Measurements from ENCODE around the gene GNB1L. TPM values are rescaled to one million over a fixed set of nuclear protein-coding genes. Genes with fewer than 3 reads are reported as not detected.

Gene GNB1L
- total RNA-seq, 4 donors from 2014 or later, result 4.8 to 8.7 (median 7.4) TPM

DNA sequence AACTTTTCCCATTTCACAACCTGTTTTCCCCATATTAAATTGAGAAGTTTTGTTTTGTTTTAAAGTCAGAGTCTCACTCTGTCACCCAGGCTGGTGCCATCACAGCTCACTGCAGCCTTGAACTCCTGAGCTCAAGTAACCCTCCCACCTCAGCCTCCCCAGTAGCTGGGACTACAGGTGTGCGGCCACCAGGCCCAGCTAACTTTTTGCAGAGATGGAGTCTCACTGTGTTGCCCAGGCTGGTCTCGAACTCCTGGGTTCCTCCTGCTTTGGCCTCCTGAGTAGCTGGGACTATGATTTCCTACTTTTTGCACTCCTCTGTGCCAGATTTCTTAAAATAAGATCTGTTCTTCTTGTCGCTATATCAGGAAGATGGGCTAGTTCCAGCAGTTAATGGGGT is 44.9 kb downstream of the GNB1L start:
- no peak for TF ChIP-seq POLR2AphosphoS5 (IDR thresholded peaks at IDR 0.05)
- no peak for TF ChIP-seq EP300 (IDR thresholded peaks at IDR 0.05)
- TF ChIP-seq, protein P1, sequence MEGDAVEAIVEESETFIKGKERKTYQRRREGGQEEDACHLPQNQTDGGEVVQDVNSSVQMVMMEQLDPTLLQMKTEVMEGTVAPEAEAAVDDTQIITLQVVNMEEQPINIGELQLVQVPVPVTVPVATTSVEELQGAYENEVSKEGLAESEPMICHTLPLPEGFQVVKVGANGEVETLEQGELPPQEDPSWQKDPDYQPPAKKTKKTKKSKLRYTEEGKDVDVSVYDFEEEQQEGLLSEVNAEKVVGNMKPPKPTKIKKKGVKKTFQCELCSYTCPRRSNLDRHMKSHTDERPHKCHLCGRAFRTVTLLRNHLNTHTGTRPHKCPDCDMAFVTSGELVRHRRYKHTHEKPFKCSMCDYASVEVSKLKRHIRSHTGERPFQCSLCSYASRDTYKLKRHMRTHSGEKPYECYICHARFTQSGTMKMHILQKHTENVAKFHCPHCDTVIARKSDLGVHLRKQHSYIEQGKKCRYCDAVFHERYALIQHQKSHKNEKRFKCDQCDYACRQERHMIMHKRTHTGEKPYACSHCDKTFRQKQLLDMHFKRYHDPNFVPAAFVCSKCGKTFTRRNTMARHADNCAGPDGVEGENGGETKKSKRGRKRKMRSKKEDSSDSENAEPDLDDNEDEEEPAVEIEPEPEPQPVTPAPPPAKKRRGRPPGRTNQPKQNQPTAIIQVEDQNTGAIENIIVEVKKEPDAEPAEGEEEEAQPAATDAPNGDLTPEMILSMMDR (IDR thresholded peaks at IDR 0.05), result no peak
- no peak for TF ChIP-seq POLR2A (IDR thresholded peaks at IDR 0.05)
- H3K9me3 ChIP-seq, result no peaks in the 10 kb centered on the region
- H3K27me3 ChIP-seq, result no peaks in the 10 kb centered on the region
- H3K4me3 ChIP-seq, result no peak overlapping the region
- H3K36me3 ChIP-seq, result peaks cover 0 to 24% of the 10 kb centered on the region in 2 donors
- H3K4me1 ChIP-seq, result no peaks in the 10 kb centered on the region
- WGBS, 2 donors (ENCODE audit: low coverage in 1 of 2), result 83% methylated on average over 1 of the region's 3 CpGs
- no peak for ATAC-seq
- H3K27ac ChIP-seq, result no peak overlapping the region

DNA sequence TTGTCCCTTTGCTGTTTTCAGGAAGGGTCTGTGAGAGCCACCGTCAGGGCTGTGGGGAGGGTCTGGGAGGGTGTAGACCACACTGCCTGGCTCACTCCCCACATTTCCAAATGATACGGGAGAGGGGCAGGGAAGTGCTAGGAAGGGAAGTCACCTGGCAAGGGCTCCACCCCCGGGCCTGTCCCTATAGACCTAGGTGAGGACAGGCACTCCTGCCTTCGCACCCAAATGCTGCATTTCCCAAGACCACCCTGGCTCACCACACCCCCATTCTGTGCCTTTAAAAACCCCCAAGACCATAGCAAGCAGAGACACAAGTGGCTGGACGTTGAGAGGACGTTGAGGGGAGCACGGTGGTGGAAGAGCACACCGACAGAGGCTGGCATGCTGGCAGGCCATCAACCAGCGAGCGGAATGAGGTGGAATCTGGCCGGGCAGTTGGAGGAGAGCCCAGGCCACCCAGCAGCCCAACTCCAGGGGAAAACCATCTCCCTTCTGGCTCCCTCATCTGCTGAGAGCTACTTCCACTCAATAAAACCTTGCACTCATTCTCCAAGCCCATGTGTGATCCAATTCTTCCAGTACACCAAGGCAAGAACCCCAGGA is 45.7 kb downstream of the GNB1L start:
- no peaks in the 10 kb centered on the region for H3K9me3 ChIP-seq
- no peak for ATAC-seq
- TF ChIP-seq, protein P1 (IDR thresholded peaks at IDR 0.05), result no peak
- no peak for TF ChIP-seq POLR2A (IDR thresholded peaks at IDR 0.05)
- TF ChIP-seq POLR2AphosphoS5 (IDR thresholded peaks at IDR 0.05), result no peak
- no peak for TF ChIP-seq EP300 (IDR thresholded peaks at IDR 0.05)
- no peak overlapping the region for H3K27ac ChIP-seq
- peaks cover 0 to 22% of the 10 kb centered on the region in 2 donors for H3K36me3 ChIP-seq
- H3K4me1 ChIP-seq, result no peaks in the 10 kb centered on the region
- 100% methylated on average over 1 of the region's 11 CpGs; no CpG with 5 or more reads in 1 of the 2 donors for WGBS, 2 donors (ENCODE audit: low coverage in 1 of 2)
- no peak overlapping the region for H3K4me3 ChIP-seq
- H3K27me3 ChIP-seq, result no peaks in the 10 kb centered on the region

DNA sequence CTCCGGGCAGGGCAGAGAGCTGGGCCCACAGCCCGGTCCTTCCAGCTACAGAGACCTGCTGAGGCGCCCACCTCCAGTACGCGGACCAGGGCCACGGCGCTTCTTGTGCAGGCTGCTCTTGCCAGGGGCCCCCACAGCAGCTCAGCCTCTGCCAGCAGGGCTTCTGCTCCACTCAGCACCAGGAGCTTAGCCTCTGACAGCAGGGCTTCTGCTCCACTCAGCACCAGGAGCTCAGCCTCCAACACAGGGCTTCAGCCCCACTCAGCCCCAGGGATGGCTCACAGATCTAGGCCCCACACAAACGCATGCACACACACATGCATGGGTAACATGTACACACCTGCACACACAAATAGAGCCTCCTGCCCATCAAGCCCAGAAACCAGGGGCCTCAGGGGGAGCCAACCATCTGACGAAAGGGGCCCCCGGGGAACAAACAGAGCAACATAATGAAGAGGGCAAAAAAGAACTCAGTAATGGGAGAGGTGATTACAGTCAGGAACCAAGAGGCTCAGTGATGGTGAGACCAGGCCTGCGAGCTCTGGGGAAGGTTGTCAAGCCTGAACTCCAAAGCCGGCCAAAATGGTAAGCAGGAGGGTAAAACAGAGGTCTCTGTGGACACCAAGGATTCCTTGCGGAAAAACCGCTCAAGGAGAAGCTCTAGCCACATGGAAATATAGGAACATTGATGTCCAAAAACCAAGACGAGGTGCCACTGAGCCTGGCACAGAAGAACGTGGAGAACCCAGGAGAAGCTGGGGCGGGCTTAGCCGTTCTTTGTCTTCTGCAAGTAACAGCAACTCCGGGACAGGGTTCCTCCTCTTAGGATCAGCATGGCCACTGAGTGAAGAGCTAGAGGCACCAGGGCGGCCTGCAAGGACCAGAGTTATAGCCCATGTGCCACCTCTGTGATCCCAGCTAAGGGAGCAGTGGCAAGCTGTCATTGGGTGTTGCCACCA is 46.5 kb downstream of the GNB1L start:
- H3K27me3 ChIP-seq, result no peaks in the 10 kb centered on the region
- H3K36me3 ChIP-seq, result peaks cover 0 to 26% of the 10 kb centered on the region in 2 donors
- H3K27ac ChIP-seq, result no peak overlapping the region
- no peak for TF ChIP-seq POLR2AphosphoS5 (IDR thresholded peaks at IDR 0.05)
- H3K9me3 ChIP-seq, result no peaks in the 10 kb centered on the region
- H3K4me1 ChIP-seq, result no peaks in the 10 kb centered on the region
- H3K4me3 ChIP-seq, result no peak overlapping the region
- ATAC-seq, result no peak
- 91 to 92% methylated on average over 4 to 11 of the region's 20 CpGs for WGBS, 2 donors (ENCODE audit: low coverage in 1 of 2)

DNA sequence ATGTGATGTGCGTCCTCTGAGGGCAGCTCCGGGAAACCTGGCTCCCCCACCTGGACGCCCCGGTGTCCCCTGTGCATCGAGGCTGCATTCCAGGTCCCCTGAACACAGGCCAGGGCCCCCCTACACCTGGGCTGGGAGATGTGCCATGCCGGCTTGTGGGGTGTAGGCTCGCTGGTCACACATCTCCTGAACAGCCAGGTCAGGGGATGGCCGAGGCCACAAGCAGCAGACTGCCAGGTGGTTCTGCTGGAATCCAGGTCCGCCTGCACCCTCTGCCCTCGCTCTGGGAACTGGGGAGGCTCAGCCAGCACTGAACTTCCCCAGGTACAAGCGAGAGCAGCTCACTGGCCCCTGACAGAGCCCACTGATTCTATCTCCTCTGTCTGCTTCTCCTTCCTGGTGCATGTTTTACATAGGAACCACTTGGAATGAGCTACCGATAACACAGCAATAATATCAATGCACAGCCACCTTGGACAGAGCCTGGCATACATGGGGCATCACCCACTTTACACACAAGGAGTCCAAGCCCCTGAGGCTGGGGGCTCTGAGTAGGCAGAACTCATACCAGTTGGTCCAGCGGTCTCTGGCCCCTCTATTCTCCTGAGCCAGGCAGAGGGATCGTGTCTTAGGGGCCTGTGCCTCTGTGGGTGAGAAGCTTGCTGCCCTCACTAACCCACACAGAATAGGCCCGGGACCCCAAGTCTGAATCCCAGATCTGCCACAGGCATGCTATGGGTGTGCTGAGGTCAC is 47.3 kb downstream of the GNB1L start:
- no peak overlapping the region for H3K4me3 ChIP-seq
- peaks cover 0 to 31% of the 10 kb centered on the region in 2 donors for H3K36me3 ChIP-seq
- H3K9me3 ChIP-seq, result no peaks in the 10 kb centered on the region
- TF ChIP-seq POLR2A (IDR thresholded peaks at IDR 0.05), result no peak
- TF ChIP-seq, protein P1 (IDR thresholded peaks at IDR 0.05), result no peak
- TF ChIP-seq EP300 (IDR thresholded peaks at IDR 0.05), result no peak
- TF ChIP-seq POLR2AphosphoS5 (IDR thresholded peaks at IDR 0.05), result no peak
- WGBS, 2 donors (ENCODE audit: low coverage in 1 of 2), result 80% methylated on average over 1 of the region's 15 CpGs; no CpG with 5 or more reads in 1 of the 2 donors
- no peak for ATAC-seq
- H3K27ac ChIP-seq, result no peak overlapping the region
- H3K4me1 ChIP-seq, result no peaks in the 10 kb centered on the region
- H3K27me3 ChIP-seq, result no peaks in the 10 kb centered on the region

Measured in gastroesophageal sphincter (tissue), 4 donors.